RWPE2 (cell line): ENCODE measurements around the gene COL4A6.
A peak's percentile ranks its signal among the peaks of the same experiment; 100 is the strongest.

ENCODE experiments used
- ATAC-seq: fragments of 200-7000 bp; cut with Tn5 transposase; 3 replicates; pipeline ENCODE4 v1.9.1; 2021; ENCODE audit warnings: low read depth
- DNase-seq: peaks from one replicate; pipeline ENCODE4 v3.0.0-alpha.2; 2020; ENCODE audit warnings: low spot score
- H3K27ac ChIP-seq: fragments of 450-650 bp; 2 replicates; pipeline ENCODE4 v1.5.1; 2017; ENCODE audit warnings: mild to moderate bottlenecking; ENCODE audit not compliant: poor library complexity, severe bottlenecking
- H3K27me3 ChIP-seq: fragments of 250-450 bp; sonication (Bioruptor Pico); 2 replicates; pipeline ENCODE4 v1.5.1; 2021; ENCODE audit warnings: mild to moderate bottlenecking, moderate library complexity; ENCODE audit not compliant: insufficient read depth, poor library complexity, severe bottlenecking
- H3K36me3 ChIP-seq: fragments of 250-450 bp; sonication (Bioruptor Pico); 2 replicates; pipeline ENCODE4 v1.5.1; 2020; ENCODE audit warnings: low read depth, mild to moderate bottlenecking, moderate library complexity
- H3K4me1 ChIP-seq: fragments of 250-450 bp; sonication (Bioruptor Pico); 2 replicates; pipeline ENCODE4 v1.5.1; 2021; ENCODE audit warnings: mild to moderate bottlenecking, moderate library complexity; ENCODE audit not compliant: insufficient read depth, poor library complexity, severe bottlenecking
- H3K4me3 ChIP-seq: fragments of 250-450 bp; sonication (Bioruptor Pico); 2 replicates; pipeline ENCODE4 v1.5.1; 2021; ENCODE audit warnings: mild to moderate bottlenecking, moderate library complexity; ENCODE audit not compliant: severe bottlenecking
- H3K9me3 ChIP-seq: fragments of 250-450 bp; sonication (Bioruptor Pico); 2 replicates; pipeline ENCODE4 v1.5.1; 2021; ENCODE audit warnings: mild to moderate bottlenecking, moderate library complexity; ENCODE audit not compliant: severe bottlenecking
- CTCF ChIP-seq: fragments of 450-650 bp; IDR thresholded peaks from one replicate; pipeline ENCODE4 v1.5.1; 2017; ENCODE audit warnings: mild to moderate bottlenecking, moderate library complexity; ENCODE audit not compliant: poor library complexity, severe bottlenecking

The COL4A6 gene

DNA sequence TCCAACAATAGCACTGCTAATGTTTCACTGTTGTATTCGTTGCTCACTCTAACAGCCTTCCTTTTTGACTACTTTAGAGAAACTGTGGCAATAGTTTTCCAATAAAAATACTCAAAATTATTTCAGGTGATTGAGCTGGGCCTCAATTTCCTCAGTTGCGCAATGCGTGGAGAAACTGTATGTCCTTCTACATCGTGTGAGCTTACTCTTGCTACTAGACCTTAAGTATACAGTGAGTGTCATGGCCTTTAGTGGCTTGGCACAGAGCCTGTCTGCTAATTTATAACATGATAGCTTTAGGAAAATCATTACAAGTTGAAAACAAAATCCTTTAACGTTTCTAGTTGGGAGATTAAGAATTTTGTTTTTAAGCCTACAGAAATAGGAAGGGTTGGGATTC lies 114.5 kb downstream of the COL4A6 start:
- DNase-seq, result no peak
- Histone ChIP-seq H3K4me3 (no peak overlapping the region), H3K27ac (no peak overlapping the region), H3K9me3 (no peaks in the 10 kb centered on the region), H3K27me3 (no peaks in the 10 kb centered on the region), H3K36me3 (no peaks in the 10 kb centered on the region), H3K4me1 (no peaks in the 10 kb centered on the region)
- no peak for ATAC-seq
- TF ChIP-seq CTCF, result no peak

- no peak for TF ChIP-seq CTCF
- H3K36me3 ChIP-seq, result no peaks in the 10 kb centered on the region
- DNase-seq, result no peak
- no peaks in the 10 kb centered on the region for H3K27me3 ChIP-seq
- H3K27ac ChIP-seq, result no peak overlapping the region
- H3K4me1 ChIP-seq, result peaks cover under 1% of the 10 kb centered on the region
- ATAC-seq, result no peak
- no peaks in the 10 kb centered on the region for H3K9me3 ChIP-seq
- no peak overlapping the region for H3K4me3 ChIP-seq
These were observed 116.0 kb downstream of the COL4A6 start for GRCh38 chrX:108322234-108322633.

- peak; percentile 11; the same call in 1 of the 3 replicates for ATAC-seq
- Histone ChIP-seq H3K27ac (peak overlapping the region; percentile 83), H3K4me1 (peaks cover 41% of the 10 kb centered on the region), H3K4me3 (no peak overlapping the region), H3K27me3 (no peaks in the 10 kb centered on the region), H3K36me3 (no peaks in the 10 kb centered on the region), H3K9me3 (no peaks in the 10 kb centered on the region)
- no peak for TF ChIP-seq CTCF
- no peak for DNase-seq
These were observed 121.8 kb downstream of the COL4A6 start for GRCh38 chrX:108316456-108316855.

GRCh38 chrX:108313669-108314068 lies 124.6 kb downstream of the COL4A6 start:
- no peaks in the 10 kb centered on the region for H3K9me3 ChIP-seq
- peaks cover 4% of the 10 kb centered on the region; the same call in 1 of the 2 replicates for H3K36me3 ChIP-seq
- DNase-seq (no peak), ATAC-seq (peak; percentile 71)
- peaks cover 51% of the 10 kb centered on the region for H3K4me1 ChIP-seq
- TF ChIP-seq CTCF, result no peak
- no peak overlapping the region for H3K4me3 ChIP-seq
- no peaks in the 10 kb centered on the region for H3K27me3 ChIP-seq
- H3K27ac ChIP-seq, result peak overlapping the region; percentile 83

- Histone ChIP-seq H3K9me3 (no peaks in the 10 kb centered on the region), H3K4me3 (no peak overlapping the region), H3K27ac (peak overlapping the region; percentile 83), H3K4me1 (peaks cover 57% of the 10 kb centered on the region), H3K27me3 (no peaks in the 10 kb centered on the region), H3K36me3 (peaks cover 10% of the 10 kb centered on the region; the same call in 1 of the 2 replicates)
- DNase-seq, result peak; percentile 65
- TF ChIP-seq CTCF, result no peak
- ATAC-seq, result peak; percentile 81
These were observed 125.3 kb downstream of the COL4A6 start for GRCh38 chrX:108312957-108313356.
